HUES48 (cell line): ENCODE measurements around the gene TDP1.

Experiments
- H3K27ac ChIP-seq: one replicate; pipeline ENCODE4 v1.7.0; 2013; ENCODE audit warnings: low read depth, low read length, inconsistent platforms
- H3K27me3 ChIP-seq: 2 replicates; pipeline ENCODE4 v1.6.1; 2013; ENCODE audit warnings: mild to moderate bottlenecking, low read length; ENCODE audit not compliant: control insufficient read depth, insufficient read depth
- H3K36me3 ChIP-seq: 2 replicates; pipeline ENCODE4 v1.6.1; 2013; ENCODE audit warnings: low read length; ENCODE audit not compliant: control insufficient read depth, insufficient read depth
- H3K4me1 ChIP-seq: 2 replicates; pipeline ENCODE4 v1.6.1; 2013; ENCODE audit warnings: mild to moderate bottlenecking, low read length; ENCODE audit not compliant: control insufficient read depth, insufficient read depth
- H3K4me3 ChIP-seq: 2 replicates; pipeline ENCODE4 v1.5.1; 2013; ENCODE audit warnings: mild to moderate bottlenecking, low read depth, low read length
- H3K9ac ChIP-seq: 2 replicates; pipeline ENCODE4 v1.6.1; 2013; ENCODE audit warnings: mild to moderate bottlenecking, low read depth, low read length, moderate library complexity
- H3K9me3 ChIP-seq: 2 replicates; pipeline ENCODE4 v1.6.1; 2013; ENCODE audit warnings: low read length; ENCODE audit not compliant: control insufficient read depth, insufficient read depth

TDP1 gene

GRCh38 chr14:89952576-89952975 is 3.2 kb upstream of the TDP1 start:
- no peak overlapping the region for H3K4me3 ChIP-seq
- H3K4me1 ChIP-seq = peaks cover 13% of the 10 kb centered on the region
- peaks cover 14% of the 10 kb centered on the region for H3K36me3 ChIP-seq
- no peaks in the 10 kb centered on the region for H3K27me3 ChIP-seq
- no peak overlapping the region for H3K27ac ChIP-seq
- no peaks in the 10 kb centered on the region for H3K9me3 ChIP-seq
- H3K9ac ChIP-seq = no peak overlapping the region

DNA sequence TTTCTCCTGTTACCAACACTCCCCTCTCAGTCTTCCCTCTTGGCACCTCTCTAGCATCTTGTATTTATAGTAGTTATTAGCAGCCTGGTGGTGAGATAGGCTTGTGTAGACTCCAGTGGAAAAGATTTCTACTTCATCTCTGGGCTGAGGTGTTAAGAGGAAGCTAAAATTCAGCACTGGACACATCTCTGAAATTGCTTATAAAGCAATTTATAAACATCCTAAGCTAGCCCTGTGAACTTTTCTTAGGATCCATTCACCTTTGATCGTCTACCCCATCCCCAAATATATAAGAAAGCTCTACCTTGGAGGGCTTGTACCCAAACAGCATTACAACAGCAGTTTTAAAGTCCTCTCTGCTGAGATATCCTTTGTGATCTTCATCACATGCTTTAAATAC is 2.1 kb upstream of the TDP1 start:
- no peaks in the 10 kb centered on the region for H3K27me3 ChIP-seq
- no peak overlapping the region for H3K9ac ChIP-seq
- peaks cover 13% of the 10 kb centered on the region for H3K4me1 ChIP-seq
- H3K4me3 ChIP-seq = peak overlapping the region; percentile 82
- peaks cover 25% of the 10 kb centered on the region for H3K36me3 ChIP-seq
- H3K9me3 ChIP-seq = no peaks in the 10 kb centered on the region
- H3K27ac ChIP-seq = peak overlapping the region; percentile 82

DNA sequence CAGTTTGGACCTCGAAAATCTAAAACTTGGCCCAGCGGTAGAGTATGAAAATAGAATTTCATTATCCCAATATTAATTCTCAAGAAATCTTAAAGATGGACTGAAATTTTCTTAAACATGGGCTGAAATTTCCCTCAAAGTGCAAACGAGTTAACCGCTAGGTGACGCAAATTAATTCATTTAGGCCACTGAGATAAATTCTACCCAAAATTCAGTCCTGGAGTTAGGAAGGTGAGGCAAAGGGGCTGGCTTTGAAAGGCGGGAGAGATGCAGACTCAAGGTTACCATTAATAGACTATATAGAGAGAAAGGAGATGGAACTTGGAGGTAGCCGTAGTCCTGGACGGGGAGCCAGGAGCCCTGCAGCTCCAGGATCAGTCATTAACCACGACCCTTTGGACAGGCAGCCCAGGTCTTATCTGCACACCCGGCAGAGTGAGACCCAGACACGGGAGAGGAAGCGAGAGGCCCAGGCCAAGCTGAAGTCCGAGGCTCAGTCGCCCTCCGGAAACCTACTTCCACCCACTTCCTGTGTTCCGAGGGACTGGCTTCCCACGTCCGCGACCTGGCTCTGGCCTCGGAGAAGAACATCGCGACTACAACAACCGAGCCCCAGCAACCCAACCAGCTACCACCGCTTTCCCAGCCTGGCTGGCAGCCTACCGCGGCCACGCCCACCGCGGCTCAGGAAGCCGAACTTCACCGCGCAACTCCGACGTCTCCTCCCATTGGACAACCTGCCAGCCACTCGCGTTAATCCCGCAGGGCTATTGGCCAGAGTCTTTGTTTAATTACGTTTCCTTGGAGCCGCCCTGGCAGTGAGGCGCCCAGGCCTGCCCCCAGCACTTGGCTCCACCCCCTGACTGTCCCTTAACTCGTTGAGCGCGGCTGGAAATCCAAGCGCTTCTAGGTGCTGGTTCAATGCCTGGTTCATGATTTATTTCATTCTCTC is 1.4 kb upstream of the TDP1 start, which contains the start of gene EFCAB11:
TSS of gene EFCAB11 (minus strand) at position 661 of the 952 bp plus-strand sequence. CDS start at position 591, 70 bp downstream.
- Histone ChIP-seq H3K27ac (peak within 1 kb of the TSS; percentile 82), H3K9ac (peak within 1 kb of the TSS; percentile 52), H3K4me1 (peaks cover 13% of the 10 kb centered on the region), H3K9me3 (no peaks in the 10 kb centered on the region), H3K36me3 (peaks cover 26% of the 10 kb centered on the region), H3K27me3 (no peaks in the 10 kb centered on the region), H3K4me3 (peak within 1 kb of the TSS; percentile 82)

- Histone ChIP-seq H3K4me3 (peak overlapping the region; percentile 82), H3K9ac (no peak overlapping the region), H3K4me1 (peaks cover 19% of the 10 kb centered on the region), H3K27ac (peak overlapping the region; percentile 31), H3K36me3 (peaks cover 20% of the 10 kb centered on the region), H3K9me3 (no peaks in the 10 kb centered on the region), H3K27me3 (no peaks in the 10 kb centered on the region)
Observed at GRCh38 chr14:89955022-89955744, 544 bp upstream of the TDP1 start.

DNA sequence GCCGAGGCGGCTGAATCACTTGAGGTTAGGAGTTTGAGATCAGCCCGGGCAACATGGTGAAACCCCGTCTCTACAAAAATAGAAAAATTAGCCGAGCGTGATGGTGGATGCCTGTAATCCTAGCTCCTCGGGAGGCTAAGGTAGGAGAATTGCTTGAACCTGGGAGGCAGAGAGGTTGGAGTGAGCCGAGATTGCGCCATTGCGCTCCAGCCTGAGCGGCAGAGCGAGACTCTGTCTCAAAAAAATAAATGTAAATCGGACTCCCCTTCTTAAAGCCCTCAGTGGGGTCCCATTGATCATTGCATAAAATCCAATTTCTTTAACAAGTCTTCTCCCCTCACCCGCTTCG is 908 bp downstream of the TDP1 start:
- Histone ChIP-seq H3K27ac (peak overlapping the region; percentile 89), H3K4me1 (peaks cover 32% of the 10 kb centered on the region), H3K27me3 (no peaks in the 10 kb centered on the region), H3K36me3 (peaks cover 20% of the 10 kb centered on the region), H3K9ac (peak overlapping the region; percentile 81), H3K4me3 (peak overlapping the region; percentile 82), H3K9me3 (no peaks in the 10 kb centered on the region)

- Histone ChIP-seq H3K4me3 (peak overlapping the region; percentile 82), H3K36me3 (peaks cover 25% of the 10 kb centered on the region), H3K9ac (no peak overlapping the region)
Observed at GRCh38 chr14:89957376-89957775, 1.6 kb downstream of the TDP1 start.

GRCh38 chr14:89957791-89958190 is 2.1 kb downstream of the TDP1 start:
- peaks cover 30% of the 10 kb centered on the region for H3K36me3 ChIP-seq
- H3K9ac ChIP-seq = no peak overlapping the region
- H3K27me3 ChIP-seq = no peaks in the 10 kb centered on the region
- H3K4me1 ChIP-seq = peaks cover 34% of the 10 kb centered on the region
- peak overlapping the region; percentile 1 for H3K27ac ChIP-seq
- no peaks in the 10 kb centered on the region for H3K9me3 ChIP-seq
- H3K4me3 ChIP-seq = no peak overlapping the region

More at GRCh38 chr14:89957376-89957775, 1.6 kb downstream of the TDP1 start:
- H3K9me3 ChIP-seq = no peaks in the 10 kb centered on the region
- H3K4me1 ChIP-seq = peaks cover 34% of the 10 kb centered on the region
- H3K27me3 ChIP-seq = no peaks in the 10 kb centered on the region
- H3K27ac ChIP-seq = no peak overlapping the region

DNA sequence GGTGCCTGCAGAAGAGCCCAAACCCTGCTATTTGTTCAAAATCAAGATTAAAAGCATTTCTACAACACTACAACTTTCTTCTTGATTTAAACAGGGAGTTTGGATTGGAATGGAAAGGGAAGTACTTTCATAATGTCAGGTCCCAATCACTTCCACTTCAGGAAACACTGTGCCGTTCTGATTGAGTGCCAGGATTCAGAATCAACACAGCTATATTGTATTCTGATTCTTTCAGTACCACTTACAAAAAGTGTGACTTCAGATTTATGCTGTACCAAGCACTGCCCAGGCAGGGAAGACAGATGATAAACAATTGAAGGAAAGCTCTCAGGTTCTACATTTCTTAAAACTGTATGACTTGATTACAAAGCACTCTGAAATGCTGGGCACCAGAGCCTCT is 3.2 kb downstream of the TDP1 start:
- Histone ChIP-seq H3K36me3 (peaks cover 41% of the 10 kb centered on the region), H3K9me3 (no peaks in the 10 kb centered on the region), H3K27me3 (no peaks in the 10 kb centered on the region), H3K4me3 (no peak overlapping the region), H3K27ac (no peak overlapping the region), H3K9ac (no peak overlapping the region), H3K4me1 (peaks cover 30% of the 10 kb centered on the region)

GRCh38 chr14:89959853-89960445 is 4.2 kb downstream of the TDP1 start:
- H3K27me3 ChIP-seq = no peaks in the 10 kb centered on the region
- H3K27ac ChIP-seq = peak overlapping the region; percentile 43
- H3K9me3 ChIP-seq = no peaks in the 10 kb centered on the region
- peaks cover 30% of the 10 kb centered on the region for H3K4me1 ChIP-seq
- H3K4me3 ChIP-seq = no peak overlapping the region
- H3K9ac ChIP-seq = no peak overlapping the region
- peaks cover 51% of the 10 kb centered on the region for H3K36me3 ChIP-seq

DNA sequence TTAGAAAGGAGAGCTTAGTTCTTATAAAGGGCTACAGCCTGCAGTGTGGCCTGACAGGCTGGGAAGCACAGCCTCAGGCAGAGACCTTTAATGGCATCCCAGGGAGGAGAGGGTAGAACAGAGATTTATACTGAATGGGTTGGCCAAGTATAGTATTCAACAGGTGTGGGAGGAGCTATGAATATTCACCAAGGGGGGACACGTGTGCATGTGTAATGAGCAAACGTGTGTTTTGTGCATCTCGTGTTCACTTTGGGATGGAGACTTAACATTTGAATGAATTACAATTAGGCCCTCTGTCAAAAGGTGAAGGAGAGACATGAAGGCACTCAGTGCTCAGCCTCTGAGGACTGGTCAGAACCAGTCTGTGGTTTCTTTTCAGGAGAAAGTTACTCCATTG is 5.2 kb downstream of the TDP1 start:
- H3K36me3 ChIP-seq = peaks cover 60% of the 10 kb centered on the region
- H3K4me1 ChIP-seq = peaks cover 27% of the 10 kb centered on the region
- H3K9ac ChIP-seq = no peak overlapping the region
- no peaks in the 10 kb centered on the region for H3K27me3 ChIP-seq
- no peak overlapping the region for H3K4me3 ChIP-seq
- no peaks in the 10 kb centered on the region for H3K9me3 ChIP-seq
- no peak overlapping the region for H3K27ac ChIP-seq
